Hair follicle dermal papilla cell (primary cell): ENCODE results near the gene SCT. TPM values are rescaled to one million over a fixed set of nuclear protein-coding genes. Genes with fewer than 3 reads are reported as not detected.

Experiments
- total RNA-seq: library from RNA; depleted of rRNA; stranded (reverse); fragments of >200 nt; gene quantifications from 2 replicates; pipeline ENCODE4 v1.2.3, GENCODE V29; 2012

The SCT gene, protein sequence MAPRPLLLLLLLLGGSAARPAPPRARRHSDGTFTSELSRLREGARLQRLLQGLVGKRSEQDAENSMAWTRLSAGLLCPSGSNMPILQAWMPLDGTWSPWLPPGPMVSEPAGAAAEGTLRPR
- not detected in 2 replicates for total RNA-seq

DNA sequence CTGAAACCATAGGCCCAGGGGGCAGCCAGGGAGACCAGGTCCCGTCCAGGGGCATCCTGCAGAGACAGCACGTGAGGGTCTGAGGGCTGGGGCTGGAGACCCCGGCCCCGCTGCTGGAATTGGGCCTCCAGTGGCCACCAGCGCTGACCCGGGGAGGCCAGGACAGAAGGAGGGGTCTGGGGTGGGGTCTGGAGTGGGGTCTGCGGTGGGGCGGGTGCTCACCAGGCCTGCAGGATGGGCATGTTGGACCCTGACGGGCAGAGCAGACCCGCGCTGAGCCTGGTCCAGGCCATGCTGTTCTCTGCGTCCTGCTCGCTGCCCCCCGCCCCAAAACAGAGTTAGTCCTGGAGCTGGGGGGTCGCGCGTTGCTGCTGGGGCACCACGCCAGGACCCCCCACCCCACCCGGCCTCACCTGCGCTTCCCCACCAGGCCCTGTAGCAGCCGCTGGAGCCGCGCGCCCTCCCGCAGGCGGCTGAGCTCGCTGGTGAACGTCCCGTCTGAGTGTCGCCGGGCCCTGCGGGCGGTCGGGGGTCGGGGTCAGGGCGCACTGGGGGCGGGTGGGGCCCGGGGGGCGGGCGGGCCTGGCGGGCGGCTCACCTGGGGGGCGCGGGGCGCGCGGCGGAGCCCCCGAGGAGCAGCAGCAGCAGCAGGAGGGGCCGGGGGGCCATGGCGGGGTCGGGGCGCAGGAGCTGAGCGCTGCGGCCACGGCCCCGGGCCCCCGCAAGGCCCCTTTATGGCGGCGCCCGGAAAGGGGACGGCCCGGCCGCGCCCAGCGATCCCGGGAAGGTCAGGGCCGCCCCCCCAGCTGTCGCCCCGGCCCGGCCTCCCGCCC, at the start of gene SCT:
TSS of gene SCT (minus strand) at position 707 of the 833 bp plus-strand sequence. CDS start at position 669, 38 bp downstream.

DNA sequence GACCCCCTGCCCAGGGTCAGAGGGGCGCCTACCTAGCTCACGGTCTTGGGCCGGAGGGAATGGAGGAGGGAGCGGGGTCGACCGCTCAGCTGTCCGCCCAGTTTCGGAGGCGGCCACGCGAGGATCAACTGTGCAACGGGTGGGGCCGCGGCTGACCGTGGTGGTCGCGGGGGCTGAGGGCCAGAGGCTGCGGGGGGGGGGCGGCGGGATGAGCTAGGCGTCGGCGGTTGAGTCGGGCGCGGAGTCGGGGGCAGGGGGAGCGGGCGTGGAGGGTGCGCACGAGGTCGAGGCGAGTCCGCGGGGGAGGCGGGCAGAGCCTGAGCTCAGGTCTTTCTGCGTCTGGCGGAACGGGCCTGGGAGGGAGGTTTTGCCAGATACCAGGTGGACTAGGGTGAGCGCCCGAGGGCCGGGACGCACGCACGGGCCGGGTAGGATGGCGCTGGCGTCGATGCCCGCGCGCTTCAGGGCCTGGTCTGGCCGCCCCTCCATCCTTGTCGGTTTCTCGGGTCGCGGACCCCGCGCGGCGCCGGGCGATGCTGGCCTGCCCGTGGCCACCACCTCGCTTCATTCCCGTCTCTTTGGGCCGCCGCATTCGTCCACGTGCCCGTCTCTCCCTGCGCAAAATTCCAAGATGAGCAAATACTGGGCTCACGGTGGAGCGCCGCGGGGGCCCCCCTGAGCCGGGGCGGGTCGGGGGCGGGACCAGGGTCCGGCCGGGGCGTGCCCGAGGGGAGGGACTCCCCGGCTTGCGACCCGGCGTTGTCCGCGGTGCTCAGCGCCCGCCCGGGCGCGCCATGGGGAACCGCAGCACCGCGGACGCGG, 9.7 kb upstream of the SCT start, which contains the start of gene DRD4:
TSS of gene DRD4 (plus strand) at position 759 of the 822 bp plus-strand sequence. CDS start at position 795, 36 bp downstream.

DNA sequence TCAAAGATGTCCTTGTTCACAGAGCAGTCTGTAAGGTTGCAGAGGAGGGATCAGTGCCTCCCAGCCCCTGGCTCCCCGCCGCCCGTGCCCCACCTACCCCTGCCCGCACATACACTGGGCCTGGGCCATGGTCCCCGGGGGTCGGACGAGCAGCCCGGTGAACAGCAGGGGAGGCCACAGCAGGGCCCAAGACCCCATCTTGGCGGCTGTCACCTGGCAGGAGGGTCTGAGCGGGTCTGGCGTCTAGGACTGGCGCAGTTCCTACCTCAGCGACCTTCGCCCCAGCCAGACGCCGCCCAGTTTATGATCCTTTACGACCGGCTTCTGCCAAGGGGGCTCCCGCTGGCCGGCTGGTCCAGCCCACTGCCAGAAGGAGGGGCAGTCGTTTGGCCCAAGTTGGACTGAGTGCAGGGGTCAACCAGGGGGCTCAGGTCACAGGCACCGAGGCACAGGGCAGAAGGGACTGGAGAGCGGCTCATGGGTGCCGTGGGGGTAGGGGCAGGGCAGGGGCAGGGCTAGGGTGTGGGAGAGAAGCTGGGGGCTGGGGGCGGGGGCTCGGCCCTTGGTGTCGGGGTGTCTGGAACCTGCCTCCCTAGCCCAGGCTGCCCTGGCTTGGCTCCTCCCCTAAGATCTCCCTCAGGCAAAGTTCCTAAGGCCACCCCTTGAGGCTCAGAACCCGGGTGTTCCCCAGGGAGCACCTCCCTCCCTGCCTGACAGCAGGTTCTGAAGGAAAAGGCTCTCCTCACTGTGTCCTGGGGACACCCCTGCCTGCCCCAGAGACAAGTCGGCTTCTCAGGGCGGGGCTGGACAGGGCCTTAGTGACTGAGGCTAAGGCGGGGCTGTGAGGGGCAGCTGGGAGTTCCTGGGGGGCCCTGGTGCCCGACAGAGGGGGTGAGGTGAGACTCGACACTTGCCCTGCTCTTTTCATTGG, 2.0 kb downstream of the SCT start, which contains the start of gene CDHR5:
TSS of gene CDHR5 (minus strand) at position 251 of the 931 bp plus-strand sequence. CDS start at position 198, 53 bp downstream.

DNA sequence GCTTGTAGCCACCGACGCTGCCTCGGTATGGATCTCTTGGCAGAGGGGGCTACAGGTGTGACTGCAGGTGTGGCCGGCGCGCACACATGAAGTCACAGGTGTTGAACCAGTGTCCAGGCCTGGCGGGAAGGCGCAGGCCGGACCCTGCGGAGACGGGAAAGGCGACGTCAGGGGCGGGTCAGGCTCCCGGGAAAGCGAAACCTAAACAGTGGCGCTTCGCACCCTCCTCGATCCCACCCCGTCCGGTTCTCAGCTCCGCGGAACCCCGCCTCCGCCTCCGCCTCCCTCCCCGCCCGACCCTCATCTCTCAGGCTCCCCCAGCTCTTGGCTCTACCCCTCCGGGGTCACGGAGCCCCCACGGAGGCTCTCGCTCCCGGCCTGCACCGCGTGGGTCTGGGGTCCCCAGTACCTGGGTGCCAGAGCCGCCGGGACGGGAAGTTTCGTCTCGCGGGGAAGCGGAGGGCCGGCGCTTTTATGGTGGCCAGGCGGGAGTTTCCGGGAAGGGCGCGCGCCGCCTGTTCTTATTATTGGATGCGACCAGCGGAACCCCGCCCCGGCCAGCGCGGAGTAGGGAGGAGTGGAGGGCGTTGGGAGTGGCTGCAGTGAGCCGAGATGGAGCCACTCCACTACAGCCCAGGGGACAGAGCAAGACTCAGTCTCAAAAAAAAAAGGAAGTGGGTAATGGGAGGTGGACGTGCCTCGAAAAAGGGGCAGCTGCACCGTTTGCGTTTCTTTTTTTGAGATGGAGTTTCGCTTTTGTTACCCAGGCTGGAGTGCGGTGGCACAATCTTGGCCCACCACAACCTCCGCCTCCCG, 11.3 kb downstream of the SCT start, which contains the start of gene IRF7:
TSS of gene IRF7 (minus strand) at position 447 of the 816 bp plus-strand sequence. CDS start 586 bp downstream, outside the sequence.

Other genes with a start within 250 kb of the SCT start
- gene PKP3, start 233.0 kb downstream of the SCT start, total RNA-seq, result 3.8 and 4.7 TPM in 2 replicates
- gene SIGIRR, start 212.2 kb downstream of the SCT start, total RNA-seq, result 11.5 and 13.6 TPM in 2 replicates
- not detected in 2 replicates for gene ANO9, start 185.2 kb downstream of the SCT start, total RNA-seq
- gene PTDSS2, start 176.9 kb downstream of the SCT start, total RNA-seq, result 25.4 and 35.9 TPM in 2 replicates
- 359 and 417 TPM in 2 replicates for gene RNH1, start 119.9 kb downstream of the SCT start, total RNA-seq
- gene HRAS, start 91.6 kb downstream of the SCT start, total RNA-seq, result 24.5 and 27.4 TPM in 2 replicates
- 0.65 and 0.85 TPM in 2 replicates for gene LRRC56, start 89.7 kb downstream of the SCT start, total RNA-seq
- 0.61 and 0.97 TPM in 2 replicates for gene LMNTD2, start 66.4 kb downstream of the SCT start, total RNA-seq
- 3.7 and 7.7 TPM in 2 replicates for gene RASSF7, start 66.2 kb downstream of the SCT start, total RNA-seq
- 32.9 and 36.8 TPM in 2 replicates for gene PHRF1, start 50.7 kb downstream of the SCT start, total RNA-seq
- 10.6 and 18.5 TPM in 2 replicates for gene IRF7, start 11.2 kb downstream of the SCT start, total RNA-seq
- gene CDHR5, start 2.2 kb downstream of the SCT start, total RNA-seq, result not detected in 2 replicates
- 0.12 and 0.32 TPM in 2 replicates for gene DRD4, start 10.1 kb upstream of the SCT start, total RNA-seq
- gene DEAF1, start 68.0 kb upstream of the SCT start, total RNA-seq, result 37.0 and 40.8 TPM in 2 replicates
- 8.9 and 17.2 TPM in 2 replicates for gene TMEM80, start 68.6 kb upstream of the SCT start, total RNA-seq
- gene EPS8L2, start 79.0 kb upstream of the SCT start, total RNA-seq, result 19.3 and 31.7 TPM in 2 replicates
- gene TALDO1, start 120.3 kb upstream of the SCT start, total RNA-seq, result 92.8 and 94.2 TPM in 2 replicates
- 48.3 and 49.3 TPM in 2 replicates for gene GATD1, start 150.3 kb upstream of the SCT start, total RNA-seq
- gene CEND1, start 162.9 kb upstream of the SCT start, total RNA-seq, result 0.97 and 1.9 TPM in 2 replicates
- gene SLC25A22, start 171.1 kb upstream of the SCT start, total RNA-seq, result 14.2 and 17.4 TPM in 2 replicates
- 4.4 and 5.6 TPM in 2 replicates for gene PIDD1, start 178.1 kb upstream of the SCT start, total RNA-seq
- 47.4 and 134 TPM in 2 replicates for gene RPLP2, start 182.8 kb upstream of the SCT start, total RNA-seq
- 29.4 and 33.1 TPM in 2 replicates for gene PNPLA2, start 191.7 kb upstream of the SCT start, total RNA-seq
- 0.32 and 0.85 TPM in 2 replicates for gene CRACR2B, start 200.7 kb upstream of the SCT start, total RNA-seq
- 283 and 456 TPM in 2 replicates for gene CD151, start 205.8 kb upstream of the SCT start, total RNA-seq
- gene POLR2L, start 215.3 kb upstream of the SCT start, total RNA-seq, result 67.7 and 69.6 TPM in 2 replicates
- gene TSPAN4, start 215.7 kb upstream of the SCT start, total RNA-seq, result 129 and 138 TPM in 2 replicates